T-cell (primary cell): Measurements from ENCODE around the gene HPS4. TPM values are rescaled to one million over a fixed set of nuclear protein-coding genes. Genes with fewer than 3 reads are reported as not detected.
"Not testable (repeated sequence)": the region's sequence is repeated elsewhere in the genome, so short reads cannot be mapped to it uniquely, and the experiment has no call there.

Experiments used
- ATAC-seq, 4 experiments: fragments of 200-7000 bp in 3 of 4; fragments of 150-1000 bp in 1 of 4; cut with Tn5 transposase; replicated peaks in 1 of 4; 1 replicate in 3 of 4; 2 replicates in 1 of 4; pipeline ENCODE4 v1.10.0; 2021; ENCODE audit warnings: moderate library complexity in 3 of 4, mild to moderate bottlenecking in 2 of 4, moderate number of reproducible peaks in 1 of 4
- CTCF ChIA-PET, 2 donors: fragments of 300-600 bp; sonication (Branson Sonifier 250); formaldehyde crosslinking; loops; one replicate each; lab custom pipeline; 2022; ENCODE audit warnings: antibody characterized with exemption in 2 of 2; lab: Charles Lee
- POLR2A ChIA-PET, 2 donors: fragments of 300-600 bp; sonication (Branson Sonifier 250); formaldehyde crosslinking; loops; one replicate each; lab custom pipeline; 2022; ENCODE audit warnings: antibody characterized with exemption in 2 of 2; lab: Charles Lee
- DNase-seq, 35 experiments: peaks; one replicate each; pipeline versions ENCODE4 v3.0.0 to v3.0.0-alpha.2; 2013 to 2023
- H3K27ac ChIP-seq: one replicate; pipeline ENCODE4 v1.5.1; 2013; ENCODE audit warnings: low read length
- H3K27me3 ChIP-seq, 2 experiments: replicated peaks in 1 of 2; 1 replicate in 1 of 2; 2 replicates in 1 of 2; pipeline versions ENCODE4 v1.6.1 to v1.7.0; 2013; ENCODE audit warnings: low read length in 1 of 2, mixed read lengths in 1 of 2; ENCODE audit not compliant: control insufficient read depth in 2 of 2, insufficient read depth in 2 of 2; ENCODE audit errors: extremely low read depth in 1 of 2
- H3K36me3 ChIP-seq, 2 donors: 1 replicate in 1 of 2; 2 replicates in 1 of 2; pipeline versions ENCODE4 v1.6.1 to v1.7.0; 2013; ENCODE audit warnings: low read length in 1 of 2; ENCODE audit not compliant: control insufficient read depth in 2 of 2, insufficient read depth in 1 of 2; ENCODE audit errors: extremely low read depth in 1 of 2
- H3K4me1 ChIP-seq, 2 experiments: 1 replicate in 1 of 2; 2 replicates in 1 of 2; pipeline versions ENCODE4 v1.6.1 to v1.7.0; 2013; ENCODE audit warnings: low read length in 2 of 2, mixed read lengths in 1 of 2; ENCODE audit not compliant: insufficient read depth in 2 of 2, control insufficient read depth in 1 of 2; ENCODE audit errors: extremely low read depth in 1 of 2
- H3K4me3 ChIP-seq, 2 donors: 1 replicate in 1 of 2; 2 replicates in 1 of 2; pipeline versions ENCODE4 v1.5.1 to v1.7.0; 2013; ENCODE audit warnings: mild to moderate bottlenecking in 2 of 2, low read length in 1 of 2, moderate library complexity in 1 of 2; ENCODE audit not compliant: control insufficient read depth in 1 of 2; ENCODE audit errors: extremely low read depth in 1 of 2
- H3K9me3 ChIP-seq: 2 replicates; pipeline ENCODE4 v1.7.0; 2013
- H3K27ac Mint-ChIP-seq, 2 donors: one replicate each; pipeline ENCODE4 v1.8.0; 2020 to 2021; ENCODE audit warnings: mild to moderate bottlenecking in 2 of 2, mixed read lengths in 2 of 2
- H3K27me3 Mint-ChIP-seq, 2 donors: one replicate each; pipeline ENCODE4 v1.8.0; 2021 to 2022; ENCODE audit warnings: mixed read lengths in 2 of 2
- H3K36me3 Mint-ChIP-seq: one replicate; pipeline ENCODE4 v1.8.0; 2021; ENCODE audit warnings: mixed read lengths
- H3K4me1 Mint-ChIP-seq, 3 donors: one replicate each; pipeline ENCODE4 v1.8.0; 2020 to 2022; ENCODE audit warnings: mixed read lengths in 3 of 3, mild to moderate bottlenecking in 1 of 3
- H3K4me3 Mint-ChIP-seq, 3 donors: one replicate each; pipeline ENCODE4 v1.8.0; 2020 to 2022; ENCODE audit warnings: mild to moderate bottlenecking in 3 of 3, mixed read lengths in 3 of 3, moderate library complexity in 3 of 3
- H3K9me3 Mint-ChIP-seq, 3 donors: one replicate each; pipeline ENCODE4 v1.8.0; 2020 to 2022; ENCODE audit warnings: mixed read lengths in 3 of 3
- WGBS: methylation state at CpG from one replicate; pipeline ENCODE4 v1.1.5; 2013; ENCODE audit warnings: missing lambda C conversion rate; ENCODE audit not compliant: insufficient coverage; 5-methylcytosine and 5-hydroxymethylcytosine counted together
- total RNA-seq, 35 experiments: library from RNA in 6 of 35; stranded (reverse) in 6 of 35; fragments of 120-200 nt in 1 of 35; gene quantifications; one replicate each; pipeline versions ENCODE4 v1.2.1 to v1.2.4 and lab custom pipeline; 2013 to 2026

Gene HPS4
- total RNA-seq, 5 donors from 2014 or later (not counting 1 experiment from before 2014, with no cell fraction given), result 38.7 to 53.4 (median 50.0) TPM

DNA sequence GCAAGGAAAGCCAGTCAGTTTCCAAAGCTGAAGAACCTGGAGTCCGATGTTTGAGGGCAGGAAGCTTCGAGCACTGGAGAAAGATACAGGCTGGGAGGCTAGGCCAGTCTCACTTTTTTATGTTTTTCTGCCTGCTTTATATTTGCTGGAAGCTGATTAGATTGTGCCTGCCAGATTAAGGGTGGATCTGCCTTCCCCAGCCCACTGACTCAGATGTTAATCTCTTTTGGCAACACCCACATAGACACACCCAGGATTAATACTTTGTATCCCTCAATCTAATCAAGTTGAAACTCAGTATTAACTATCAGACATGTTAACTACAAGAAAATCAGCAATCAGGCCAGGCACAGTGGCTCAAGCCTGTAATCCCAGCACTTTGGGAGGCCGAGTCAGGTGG is 44.8 kb downstream of the HPS4 start:
- ATAC-seq, H3K9me3 ChIP-seq, H3K27me3 ChIP-seq, CTCF ChIA-PET, H3K27ac ChIP-seq, H3K9me3 Mint-ChIP-seq, H3K4me3 ChIP-seq, H3K4me1 ChIP-seq, H3K4me3 Mint-ChIP-seq, DNase-seq, POLR2A ChIA-PET, H3K27me3 Mint-ChIP-seq, H3K27ac Mint-ChIP-seq: not testable (repeated sequence)
- WGBS, result 100% methylated on average over 1 of the region's 3 CpGs
- Mint-ChIP-seq H3K36me3 (peaks cover 18% of the 10 kb centered on the region), H3K4me1 (peaks cover 19 to 31% (median 22%) of the 10 kb centered on the region in 3 donors)
- H3K36me3 ChIP-seq, result peaks cover 0 to 17% of the 10 kb centered on the region in 2 donors

DNA sequence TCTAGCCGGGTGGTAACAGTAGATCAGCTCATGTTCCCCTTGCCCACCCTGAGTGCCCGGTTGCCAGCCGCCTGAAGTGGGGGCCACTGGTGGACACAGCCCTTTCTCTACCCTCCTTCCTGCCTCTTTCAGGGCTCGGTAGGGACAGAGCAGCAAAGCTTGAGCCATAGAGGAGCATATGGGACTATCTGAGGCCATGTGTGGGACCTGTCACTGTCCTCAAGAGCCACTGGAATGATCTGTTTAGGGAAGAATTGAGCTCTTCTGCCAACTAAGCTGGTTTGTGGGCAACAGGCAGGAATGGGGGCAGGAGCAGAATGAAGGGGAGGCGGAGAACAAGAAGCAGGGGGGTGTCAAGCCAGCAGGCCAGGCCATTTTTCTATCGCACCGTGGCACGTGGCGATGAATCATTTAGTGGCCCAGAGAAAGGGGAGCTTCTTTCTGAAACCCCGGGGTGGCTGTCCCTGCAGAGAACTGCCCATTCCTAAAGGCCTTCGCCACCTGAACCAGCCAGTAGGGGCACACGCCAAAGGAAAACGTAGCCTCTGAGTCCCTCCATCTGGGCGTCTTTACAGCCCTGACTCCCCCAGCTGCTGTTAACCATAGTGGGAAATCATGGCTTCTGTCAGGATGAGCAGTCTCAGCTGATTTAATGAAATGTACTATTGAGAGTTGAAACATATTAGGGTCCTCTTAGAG is 45.7 kb downstream of the HPS4 start:
- Histone ChIP-seq H3K4me3 (no peak overlapping the region), H3K27me3 (no peaks in the 10 kb centered on the region), H3K4me1 (peaks cover 0 to 10% of the 10 kb centered on the region in 2 experiments), H3K36me3 (peaks cover 0 to 20% of the 10 kb centered on the region in 2 donors), H3K9me3 (no peaks in the 10 kb centered on the region), H3K27ac (no peak overlapping the region)
- Mint-ChIP-seq H3K36me3 (peaks cover 21% of the 10 kb centered on the region), H3K4me3 (no peak overlapping the region), H3K27me3 (no peaks in the 10 kb centered on the region), H3K9me3 (no peaks in the 10 kb centered on the region), H3K4me1 (peaks cover 19 to 31% (median 22%) of the 10 kb centered on the region in 3 donors), H3K27ac (no peak overlapping the region)
- 93% methylated on average over 7 of the region's 14 CpGs for WGBS
- ChIA-PET POLR2A (no interaction called here), CTCF (no interaction called here)
- no peak for ATAC-seq
- no peak for DNase-seq

DNA sequence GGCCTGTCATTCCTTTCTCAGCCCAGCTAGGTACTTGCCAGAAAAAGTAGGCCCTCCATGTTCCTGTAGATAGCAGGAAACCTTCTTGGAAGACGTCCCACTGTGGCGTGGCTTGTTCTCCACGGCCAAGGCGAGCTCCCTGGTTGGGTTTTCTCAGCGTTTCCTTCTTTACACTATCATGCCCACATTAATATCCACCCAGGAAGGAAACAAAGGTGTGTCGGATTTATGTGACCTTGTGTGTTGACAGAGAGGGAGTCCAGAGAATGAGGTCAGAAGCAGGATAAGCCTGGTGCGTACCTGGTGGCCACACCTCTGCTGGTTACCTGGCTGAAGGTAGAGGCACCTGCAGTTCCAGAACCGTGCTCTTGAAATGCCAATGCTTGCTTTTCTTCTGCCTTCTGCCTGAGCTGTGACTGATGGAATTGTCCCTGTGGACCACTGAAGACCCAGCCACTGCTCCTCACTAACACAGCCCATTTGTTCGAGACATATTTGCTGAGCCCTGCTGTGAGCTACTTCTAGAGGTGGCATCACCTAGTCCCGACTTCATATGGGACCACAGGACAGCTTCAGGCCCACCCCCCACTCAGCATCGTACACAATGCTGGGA is 46.6 kb downstream of the HPS4 start:
- H3K36me3 ChIP-seq, result peaks cover 0 to 20% of the 10 kb centered on the region in 2 donors
- no peak overlapping the region for H3K4me3 Mint-ChIP-seq
- CTCF ChIA-PET, result no interaction called here
- ATAC-seq, result no peak
- peaks cover 0 to 10% of the 10 kb centered on the region in 2 experiments for H3K4me1 ChIP-seq
- no peak for DNase-seq
- POLR2A ChIA-PET, result no interaction called here
- no peak overlapping the region for H3K4me3 ChIP-seq
- H3K9me3 Mint-ChIP-seq, result no peaks in the 10 kb centered on the region
- H3K4me1 Mint-ChIP-seq, result peaks cover 19 to 31% (median 25%) of the 10 kb centered on the region in 3 donors
- H3K27ac Mint-ChIP-seq, result no peak overlapping the region
- no peaks in the 10 kb centered on the region for H3K27me3 ChIP-seq
- no peak overlapping the region for H3K27ac ChIP-seq
- no peaks in the 10 kb centered on the region for H3K27me3 Mint-ChIP-seq
- no peaks in the 10 kb centered on the region for H3K9me3 ChIP-seq
- WGBS, result 88% methylated on average over 6 of the region's 11 CpGs
- H3K36me3 Mint-ChIP-seq, result peaks cover 21% of the 10 kb centered on the region

DNA sequence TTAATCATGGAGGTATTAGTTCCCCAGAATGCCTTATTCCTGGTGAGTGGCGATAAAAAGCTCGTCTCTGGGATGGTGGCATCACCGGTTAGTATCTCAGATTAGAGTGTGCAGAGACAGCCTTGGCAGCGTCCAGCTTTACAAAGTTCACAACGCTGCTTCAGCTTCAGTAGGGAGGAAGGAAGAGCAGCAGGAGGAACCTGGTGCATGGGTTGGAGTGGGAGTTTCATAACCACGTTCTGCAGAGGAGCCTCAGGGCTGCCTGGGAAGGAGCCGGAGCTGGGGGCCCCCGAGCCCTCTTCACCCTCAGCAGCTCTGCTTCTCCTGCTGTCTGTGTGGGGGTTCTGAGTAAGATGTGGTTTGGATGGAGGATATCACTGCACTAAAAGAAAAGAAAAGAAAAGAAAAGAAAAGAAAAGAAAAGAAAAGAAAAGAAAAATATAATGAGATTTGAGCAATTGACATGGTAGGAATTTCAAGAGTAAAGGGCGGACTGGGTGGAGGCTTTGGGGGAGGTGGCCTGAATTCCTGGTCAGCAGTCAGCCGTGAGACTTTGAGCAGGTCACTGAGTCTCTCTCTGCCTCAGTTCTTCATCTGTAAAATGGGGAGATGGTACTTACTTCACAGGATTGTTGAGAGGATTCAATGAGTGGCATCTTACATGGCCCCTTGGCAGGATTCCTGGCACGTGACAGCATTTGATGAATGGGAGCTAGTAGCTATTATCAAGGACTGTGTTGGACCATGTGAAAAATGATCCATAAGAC is 48.1 kb downstream of the HPS4 start:
- Mint-ChIP-seq H3K4me1 (peaks cover 26 to 40% (median 38%) of the 10 kb centered on the region in 3 donors), H3K4me3 (no peak overlapping the region), H3K27ac (no peak overlapping the region), H3K9me3 (no peaks in the 10 kb centered on the region), H3K36me3 (peaks cover 21% of the 10 kb centered on the region), H3K27me3 (no peaks in the 10 kb centered on the region)
- H3K36me3 ChIP-seq, result peaks cover 0 to 20% of the 10 kb centered on the region in 2 donors
- DNase-seq (no peak), ATAC-seq (no peak)
- CTCF ChIA-PET, result no interaction called here
- no peaks in the 10 kb centered on the region for H3K9me3 ChIP-seq
- H3K4me3 ChIP-seq, result no peak overlapping the region
- no peak overlapping the region for H3K27ac ChIP-seq
- H3K4me1 ChIP-seq, result peaks cover 0 to 12% of the 10 kb centered on the region in 2 experiments
- POLR2A ChIA-PET, result no interaction called here
- H3K27me3 ChIP-seq, result no peaks in the 10 kb centered on the region
- 86% methylated on average over 5 of the region's 11 CpGs for WGBS

DNA sequence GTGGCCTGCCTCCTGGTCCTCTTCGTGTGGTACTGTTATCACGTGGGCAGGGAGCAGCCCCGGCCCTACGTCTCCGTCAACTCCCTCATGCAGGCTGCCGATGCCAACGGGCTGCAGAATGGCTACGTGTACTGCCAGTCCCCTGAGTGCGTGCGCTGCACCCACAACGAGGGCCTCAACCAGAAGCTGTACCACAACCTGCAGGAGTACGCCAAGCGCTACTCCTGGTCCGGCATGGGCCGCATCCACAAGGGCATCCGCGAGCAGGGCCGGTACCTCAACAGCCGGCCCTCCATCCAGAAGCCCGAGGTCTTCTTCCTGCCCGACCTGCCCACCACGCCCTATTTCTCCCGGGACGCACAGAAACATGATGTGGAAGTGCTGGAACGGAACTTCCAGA is 49.8 kb downstream of the HPS4 start:
- peaks cover 0 to 20% of the 10 kb centered on the region in 2 donors for H3K36me3 ChIP-seq
- ChIA-PET CTCF (no interaction called here), POLR2A (no interaction called here)
- H3K27ac ChIP-seq, result no peak overlapping the region
- DNase-seq (no peak), ATAC-seq (no peak)
- no peaks in the 10 kb centered on the region for H3K27me3 ChIP-seq
- Mint-ChIP-seq H3K36me3 (peaks cover 21% of the 10 kb centered on the region), H3K9me3 (no peaks in the 10 kb centered on the region), H3K4me3 (no peak overlapping the region), H3K27ac (no peak overlapping the region), H3K27me3 (no peaks in the 10 kb centered on the region), H3K4me1 (peaks cover 34 to 47% (median 46%) of the 10 kb centered on the region in 3 donors)
- no peak overlapping the region for H3K4me3 ChIP-seq
- H3K4me1 ChIP-seq, result peaks cover 3 to 23% of the 10 kb centered on the region in 2 experiments
- H3K9me3 ChIP-seq, result no peaks in the 10 kb centered on the region
- 98% methylated on average over 24 of the region's 25 CpGs for WGBS

DNA sequence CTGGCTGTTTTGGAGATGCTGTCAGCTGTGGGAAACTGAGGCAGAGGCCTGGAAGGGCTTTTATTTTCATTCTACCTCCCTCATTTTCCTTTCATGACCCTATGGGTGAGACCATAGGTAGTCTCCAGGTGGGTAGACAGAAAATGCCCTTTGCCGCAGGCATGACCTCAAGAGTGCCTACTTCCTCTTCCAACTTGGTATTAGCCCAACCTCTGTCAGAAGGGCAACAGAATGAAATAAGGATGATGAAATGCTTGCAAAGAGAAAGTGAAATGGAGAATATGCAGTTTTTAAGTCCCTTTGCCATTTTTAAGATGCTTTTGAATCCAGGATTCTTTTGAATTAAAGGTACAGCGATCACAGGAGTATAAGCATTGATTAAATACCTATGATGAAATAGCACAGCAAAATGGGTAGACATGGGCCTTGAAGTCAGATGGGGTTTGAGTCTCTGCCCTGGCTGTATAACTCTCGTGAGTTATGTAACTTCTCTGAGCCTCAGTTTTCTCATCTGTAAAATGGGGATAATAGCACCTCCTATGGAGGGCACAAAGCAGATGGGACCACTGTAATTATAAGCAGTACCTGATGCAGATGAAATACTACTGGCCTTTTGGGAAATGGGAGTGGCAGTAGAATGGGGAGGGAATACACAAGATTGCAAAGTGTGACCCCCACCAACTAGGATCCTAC is 50.8 kb downstream of the HPS4 start:
- no peak overlapping the region for H3K27ac ChIP-seq
- peaks cover 3 to 32% of the 10 kb centered on the region in 2 experiments for H3K4me1 ChIP-seq
- H3K4me3 ChIP-seq, result no peak overlapping the region
- no peaks in the 10 kb centered on the region for H3K9me3 ChIP-seq
- Mint-ChIP-seq H3K9me3 (no peaks in the 10 kb centered on the region), H3K27ac (no peak overlapping the region), H3K36me3 (peaks cover 21% of the 10 kb centered on the region), H3K4me3 (no peak overlapping the region), H3K4me1 (peaks cover 41 to 54% (median 54%) of the 10 kb centered on the region in 3 donors), H3K27me3 (no peaks in the 10 kb centered on the region)
- ChIA-PET POLR2A (no interaction called here), CTCF (no interaction called here)
- peaks cover 0 to 20% of the 10 kb centered on the region in 2 donors for H3K36me3 ChIP-seq
- WGBS, result 83% methylated on average over 1 of the region's 3 CpGs
- ATAC-seq, result no peak
- peak in 1 of 35 experiments; percentile 8 for DNase-seq
- peaks cover 0 to 2% of the 10 kb centered on the region in 2 experiments for H3K27me3 ChIP-seq
